ENCODE measurements around the gene OAS3. TPM values are rescaled to one million over a fixed set of nuclear protein-coding genes. Genes with fewer than 3 reads are reported as not detected.

Gene OAS3
- total RNA-seq, 3 donors from 2014 or later, result 5.2 to 15.1 (median 5.9) TPM

- Histone ChIP-seq H3K36me3 (no peaks in the 10 kb centered on the region), H3K9me3 (no peaks in the 10 kb centered on the region), H3K27ac (no peak overlapping the region), H3K4me3 (peak overlapping the region in 1 of 3 donors; percentile 23), H3K4me1 (peaks cover 0 to 8% of the 10 kb centered on the region in 2 donors), H3K27me3 (no peaks in the 10 kb centered on the region)
- no peak for DNase-seq (ENCODE audit: low spot score in 2 of 2)
- intact Hi-C loops (cut with DNase I; ENCODE audit: low total_unique reads), result no loop called here
- no peak for TF ChIP-seq CTCF (IDR thresholded peaks at IDR 0.05)
- no peak for TF ChIP-seq POLR2AphosphoS5 (IDR thresholded peaks at IDR 0.05)
- TF ChIP-seq POLR2A (IDR thresholded peaks at IDR 0.05), result no peak
Observed at GRCh38 chr12:112939761-112940381, 1.6 kb downstream of the OAS3 start.

- Histone ChIP-seq H3K27me3 (no peaks in the 10 kb centered on the region), H3K36me3 (no peaks in the 10 kb centered on the region), H3K4me1 (peaks cover 0 to 8% of the 10 kb centered on the region in 2 donors), H3K27ac (no peak overlapping the region), H3K4me3 (no peak overlapping the region), H3K9me3 (no peaks in the 10 kb centered on the region)
- intact Hi-C loops (cut with DNase I; ENCODE audit: low total_unique reads), result no loop called here
- TF ChIP-seq POLR2A (IDR thresholded peaks at IDR 0.05) (no peak), POLR2AphosphoS5 (IDR thresholded peaks at IDR 0.05) (no peak), CTCF (IDR thresholded peaks at IDR 0.05) (no peak)
- no peak for DNase-seq (ENCODE audit: low spot score in 2 of 2)
Observed at GRCh38 chr12:112941528-112942335, 3.5 kb downstream of the OAS3 start.

- H3K36me3 ChIP-seq, result no peaks in the 10 kb centered on the region
- no peaks in the 10 kb centered on the region for H3K9me3 ChIP-seq
- no peak for TF ChIP-seq CTCF (IDR thresholded peaks at IDR 0.05)
- TF ChIP-seq POLR2A (IDR thresholded peaks at IDR 0.05), result no peak
- no peak for TF ChIP-seq POLR2AphosphoS5 (IDR thresholded peaks at IDR 0.05)
- no peaks in the 10 kb centered on the region for H3K27me3 ChIP-seq
- DNase-seq (ENCODE audit: low spot score in 2 of 2), result no peak
- intact Hi-C loops (cut with DNase I; ENCODE audit: low total_unique reads), result no loop called here
- H3K4me3 ChIP-seq, result no peak overlapping the region
- H3K27ac ChIP-seq, result no peak overlapping the region
- peaks cover 0 to 8% of the 10 kb centered on the region in 2 donors for H3K4me1 ChIP-seq
Observed at GRCh38 chr12:112942572-112942971, 4.3 kb downstream of the OAS3 start.

GRCh38 chr12:112944024-112944690 is 5.9 kb downstream of the OAS3 start:
- Histone ChIP-seq H3K4me3 (no peak overlapping the region), H3K36me3 (no peaks in the 10 kb centered on the region), H3K27me3 (no peaks in the 10 kb centered on the region), H3K9me3 (no peaks in the 10 kb centered on the region), H3K27ac (no peak overlapping the region), H3K4me1 (peaks cover 0 to 3% of the 10 kb centered on the region in 2 donors)
- no peak for DNase-seq (ENCODE audit: low spot score in 2 of 2)
- no peak for TF ChIP-seq POLR2AphosphoS5 (IDR thresholded peaks at IDR 0.05)
- TF ChIP-seq POLR2A (IDR thresholded peaks at IDR 0.05), result no peak
- TF ChIP-seq CTCF (IDR thresholded peaks at IDR 0.05), result no peak
- intact Hi-C loops (cut with DNase I; ENCODE audit: low total_unique reads), result no loop called here

GRCh38 chr12:112945515-112945914 is 7.2 kb downstream of the OAS3 start:
- intact Hi-C loops (cut with DNase I; ENCODE audit: low total_unique reads), result no loop called here
- Histone ChIP-seq H3K4me1 (no peaks in the 10 kb centered on the region), H3K9me3 (no peaks in the 10 kb centered on the region), H3K27ac (no peak overlapping the region), H3K4me3 (no peak overlapping the region), H3K36me3 (no peaks in the 10 kb centered on the region), H3K27me3 (no peaks in the 10 kb centered on the region)
- no peak for DNase-seq (ENCODE audit: low spot score in 2 of 2)
- TF ChIP-seq POLR2A (IDR thresholded peaks at IDR 0.05) (no peak), CTCF (IDR thresholded peaks at IDR 0.05) (no peak), POLR2AphosphoS5 (IDR thresholded peaks at IDR 0.05) (no peak)

Measured in breast epithelium (tissue), 4 donors.